Measurements from ENCODE around the gene LNPK.

- TF ChIP-seq CTCF (IDR thresholded peaks at IDR 0.05; ENCODE audit: low read length) (no peak), EZH2 (optimal IDR thresholded peaks at IDR 0.05; ENCODE audit: low read depth, low read length) (no peak)
Measured at GRCh38 chr2:175874291-175874690, 127.8 kb downstream of the LNPK start.
